ENCODE data around the gene STON2. TPM values are rescaled to one million over a fixed set of nuclear protein-coding genes. Genes with fewer than 3 reads are reported as not detected.
A peak's percentile ranks its signal among the peaks of the same experiment; 100 is the strongest.

The STON2 gene
- total and polyA plus RNA-seq, 8 donors = 8.4 to 46.7 (median 12.3) TPM

DNA sequence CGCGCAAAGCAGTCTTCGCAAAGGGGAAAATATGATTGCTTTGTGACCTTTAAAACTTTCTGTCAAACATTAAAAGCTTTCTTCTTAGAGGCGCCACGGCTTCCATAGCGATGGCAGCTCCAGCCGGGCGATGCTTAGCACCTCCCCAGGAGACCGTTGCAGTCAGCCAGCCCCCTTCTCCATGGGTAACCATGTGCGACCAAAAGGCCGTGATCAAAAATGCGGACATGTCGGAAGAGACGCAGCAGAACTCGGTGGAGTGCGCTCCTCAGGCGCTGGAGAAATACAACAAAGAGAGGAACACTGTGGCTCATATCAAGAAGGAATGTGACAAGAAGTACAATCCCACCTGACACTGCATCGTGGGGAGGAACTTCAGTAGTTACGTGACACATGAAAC, 12.7 kb upstream of the STON2 start:
- no peak for ATAC-seq
- intact Hi-C loops (cut with DNase I) = no loop called here
- TF ChIP-seq, protein P1, sequence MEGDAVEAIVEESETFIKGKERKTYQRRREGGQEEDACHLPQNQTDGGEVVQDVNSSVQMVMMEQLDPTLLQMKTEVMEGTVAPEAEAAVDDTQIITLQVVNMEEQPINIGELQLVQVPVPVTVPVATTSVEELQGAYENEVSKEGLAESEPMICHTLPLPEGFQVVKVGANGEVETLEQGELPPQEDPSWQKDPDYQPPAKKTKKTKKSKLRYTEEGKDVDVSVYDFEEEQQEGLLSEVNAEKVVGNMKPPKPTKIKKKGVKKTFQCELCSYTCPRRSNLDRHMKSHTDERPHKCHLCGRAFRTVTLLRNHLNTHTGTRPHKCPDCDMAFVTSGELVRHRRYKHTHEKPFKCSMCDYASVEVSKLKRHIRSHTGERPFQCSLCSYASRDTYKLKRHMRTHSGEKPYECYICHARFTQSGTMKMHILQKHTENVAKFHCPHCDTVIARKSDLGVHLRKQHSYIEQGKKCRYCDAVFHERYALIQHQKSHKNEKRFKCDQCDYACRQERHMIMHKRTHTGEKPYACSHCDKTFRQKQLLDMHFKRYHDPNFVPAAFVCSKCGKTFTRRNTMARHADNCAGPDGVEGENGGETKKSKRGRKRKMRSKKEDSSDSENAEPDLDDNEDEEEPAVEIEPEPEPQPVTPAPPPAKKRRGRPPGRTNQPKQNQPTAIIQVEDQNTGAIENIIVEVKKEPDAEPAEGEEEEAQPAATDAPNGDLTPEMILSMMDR (IDR thresholded peaks at IDR 0.05) = no peak
- peaks cover 0 to 37% of the 10 kb centered on the region in 2 donors for H3K27me3 ChIP-seq
- no peak for DNase-seq
- H3K4me1 ChIP-seq = peaks cover 0 to 15% of the 10 kb centered on the region in 2 donors
- H3K27ac ChIP-seq = no peak overlapping the region
- H3K36me3 ChIP-seq = no peaks in the 10 kb centered on the region
- no peak overlapping the region for H3K4me3 ChIP-seq
- H3K9me3 ChIP-seq = no peaks in the 10 kb centered on the region

DNA sequence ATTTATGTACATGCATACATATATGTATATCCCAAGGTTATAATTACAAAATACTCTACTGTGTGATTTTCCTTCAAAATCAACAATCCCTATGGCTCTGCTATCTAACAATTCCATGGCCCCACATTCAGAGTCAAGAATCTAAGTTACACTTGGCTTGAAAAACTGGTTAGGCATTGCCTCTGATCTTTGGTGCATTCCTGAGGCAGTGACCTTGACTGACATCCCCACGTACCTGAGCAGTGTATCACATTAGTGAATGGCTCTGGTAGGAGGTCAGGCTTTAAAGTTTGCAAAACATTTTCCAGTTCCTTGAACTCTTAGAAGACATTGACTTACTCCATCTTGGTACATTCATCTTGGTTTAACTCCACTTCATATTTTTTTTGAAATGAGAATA, 8.5 kb upstream of the STON2 start:
- Histone ChIP-seq H3K27ac (no peak overlapping the region), H3K4me1 (no peaks in the 10 kb centered on the region), H3K36me3 (no peaks in the 10 kb centered on the region), H3K4me3 (no peak overlapping the region), H3K9me3 (no peaks in the 10 kb centered on the region), H3K27me3 (peaks cover 0 to 55% of the 10 kb centered on the region in 2 donors)
- no peak for ATAC-seq
- TF ChIP-seq, protein P1 (IDR thresholded peaks at IDR 0.05) = no peak
- intact Hi-C loops (cut with DNase I) = no loop called here
- DNase-seq = no peak

DNA sequence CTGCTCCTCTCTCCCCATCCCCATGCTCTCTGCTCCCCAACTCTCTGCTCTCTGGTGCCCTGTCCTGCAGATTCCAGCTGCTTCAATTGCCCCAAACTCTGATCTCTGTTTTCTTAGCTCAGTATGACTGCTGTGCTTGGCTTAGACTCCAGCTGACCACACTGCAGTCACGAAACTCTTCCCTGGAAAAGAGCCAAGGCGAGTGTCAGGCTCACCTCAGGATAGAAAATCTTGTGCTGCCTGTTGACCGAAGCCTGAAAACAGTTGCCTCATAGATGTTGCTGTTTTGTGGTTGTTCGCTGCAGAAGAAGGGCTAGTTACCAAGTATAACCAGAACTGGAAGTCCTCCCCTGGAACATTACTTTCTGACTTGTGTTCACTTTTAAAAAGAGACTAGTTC, 6.7 kb upstream of the STON2 start:
- Histone ChIP-seq H3K4me3 (no peak overlapping the region), H3K27ac (no peak overlapping the region), H3K27me3 (peaks cover 0 to 65% of the 10 kb centered on the region in 2 donors), H3K9me3 (no peaks in the 10 kb centered on the region), H3K36me3 (no peaks in the 10 kb centered on the region), H3K4me1 (peaks cover 4 to 8% of the 10 kb centered on the region in 2 donors)
- DNase-seq (peak in 1 of 4 donors; percentile 39), ATAC-seq (no peak)
- intact Hi-C loops (cut with DNase I) = no loop called here
- TF ChIP-seq, protein P1 (IDR thresholded peaks at IDR 0.05) = no peak

DNA sequence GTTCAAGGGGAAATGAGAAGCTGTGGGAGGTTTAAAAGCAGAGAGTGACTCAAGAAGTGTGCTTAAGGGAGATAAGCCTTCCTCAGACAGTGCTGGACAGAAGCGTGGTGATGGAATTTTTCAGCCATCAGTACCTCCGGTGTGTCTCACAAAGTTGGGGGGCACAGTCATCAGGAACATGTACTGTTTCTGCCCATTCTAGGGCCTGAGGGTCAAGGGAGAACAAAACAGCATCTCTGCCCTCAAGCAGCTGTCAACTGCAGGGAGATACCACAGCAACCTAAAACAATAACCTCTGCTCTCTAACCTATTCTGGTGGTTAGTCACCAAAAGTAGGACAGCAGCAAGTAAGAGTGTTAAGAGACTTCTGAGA, 2.0 kb upstream of the STON2 start:
- Histone ChIP-seq H3K36me3 (no peaks in the 10 kb centered on the region), H3K27ac (peak overlapping the region; percentile 61 to 83), H3K9me3 (no peaks in the 10 kb centered on the region), H3K4me1 (peaks cover 5 to 15% of the 10 kb centered on the region in 2 donors), H3K4me3 (no peak overlapping the region), H3K27me3 (peaks cover 0 to 64% of the 10 kb centered on the region in 2 donors)
- intact Hi-C loops (cut with DNase I) = no loop called here
- TF ChIP-seq, protein P1 (IDR thresholded peaks at IDR 0.05) = no peak
- DNase-seq (no peak), ATAC-seq (peak; percentile 31)

DNA sequence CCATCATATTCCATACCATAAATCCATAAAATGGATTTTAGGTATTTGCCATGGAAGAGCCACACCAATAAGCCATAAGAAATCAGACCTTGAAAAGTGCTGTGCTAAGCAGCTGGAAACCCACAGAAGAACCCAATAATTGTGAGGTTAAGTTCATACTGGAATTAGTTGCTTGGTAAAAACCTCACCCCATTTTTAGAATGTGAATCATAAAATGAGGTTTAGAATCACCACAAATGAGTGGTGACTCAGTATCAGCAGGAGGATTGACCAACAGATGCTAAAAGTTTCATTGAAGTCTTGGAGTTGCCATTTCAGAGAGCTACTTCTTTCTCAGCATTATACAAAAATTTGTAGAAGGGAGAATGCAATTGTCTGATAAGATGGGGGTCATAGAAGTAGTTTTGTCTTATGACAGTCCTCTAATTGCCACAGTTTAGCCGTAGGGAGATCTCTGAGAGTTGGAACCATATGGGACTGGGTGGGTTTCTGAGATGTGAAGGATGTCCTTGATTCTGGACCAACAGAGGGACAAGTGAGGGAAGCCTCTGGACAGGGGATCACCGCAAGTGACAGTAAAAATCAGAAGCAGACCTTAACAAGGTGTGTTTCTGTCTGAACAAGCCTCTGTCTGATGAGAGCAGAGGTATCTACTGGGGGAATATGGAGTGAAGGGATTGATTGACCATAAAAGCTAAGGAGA, 1.4 kb upstream of the STON2 start:
- intact Hi-C loops (cut with DNase I) = no loop called here
- Histone ChIP-seq H3K36me3 (no peaks in the 10 kb centered on the region), H3K27ac (peak overlapping the region; percentile 61 to 83), H3K27me3 (peaks cover 0 to 64% of the 10 kb centered on the region in 2 donors), H3K4me1 (peaks cover 5 to 15% of the 10 kb centered on the region in 2 donors), H3K4me3 (no peak overlapping the region), H3K9me3 (no peaks in the 10 kb centered on the region)
- ATAC-seq (peak; percentile 69), DNase-seq (no peak)
- TF ChIP-seq, protein P1 (IDR thresholded peaks at IDR 0.05) = no peak
